ENCODE data around the gene KCNJ10.
A peak's percentile ranks its signal among the peaks of the same experiment; 100 is the strongest.

KCNJ10 gene

DNA sequence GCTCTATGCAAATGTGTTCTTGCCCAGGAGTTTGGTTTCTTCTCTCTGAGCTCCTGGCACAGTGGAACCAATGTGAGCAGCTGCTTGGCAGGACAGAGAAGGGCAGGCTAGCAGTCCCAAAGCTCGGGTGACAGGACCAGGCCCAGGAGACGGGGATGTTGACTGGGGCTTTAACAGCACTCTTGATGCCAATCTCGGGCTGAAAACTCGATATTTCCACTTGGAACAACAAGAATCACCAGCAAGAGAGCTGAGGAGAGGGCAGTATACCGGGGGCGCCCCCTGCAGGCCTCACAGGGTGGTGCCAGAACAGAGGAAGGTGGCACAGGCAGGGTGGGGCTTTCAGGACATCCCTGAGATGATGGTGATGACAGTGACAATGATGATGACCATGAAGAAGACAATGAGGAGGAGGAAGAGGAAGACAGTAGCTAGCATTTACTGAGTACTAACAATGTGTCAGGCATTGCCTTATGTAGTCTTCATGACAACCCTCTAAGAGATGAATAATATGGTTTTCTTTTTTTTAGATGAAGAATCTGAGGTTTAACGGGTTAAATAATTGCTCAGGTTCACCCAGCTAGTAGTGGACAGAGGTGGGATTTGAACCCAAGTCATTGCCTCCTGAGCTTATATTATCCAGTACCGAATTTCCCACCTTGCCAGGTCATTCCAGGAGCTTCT, 8.7 kb upstream of the KCNJ10 start:
- Histone ChIP-seq H3K9ac (ENCODE audit: low read length) (no peak overlapping the region), H3K27me3 (ENCODE audit: control insufficient read depth, insufficient read depth, low read length) (peaks cover 61% of the 10 kb centered on the region), H3K4me1 (ENCODE audit: control insufficient read depth, insufficient read depth, low read length) (peaks cover 2% of the 10 kb centered on the region), H3K36me3 (ENCODE audit: control insufficient read depth, insufficient read depth, low read length) (no peaks in the 10 kb centered on the region), H3K4me3 (ENCODE audit: low read length) (no peak overlapping the region), H3K9me3 (ENCODE audit: control insufficient read depth, low read length) (no peaks in the 10 kb centered on the region)

DNA sequence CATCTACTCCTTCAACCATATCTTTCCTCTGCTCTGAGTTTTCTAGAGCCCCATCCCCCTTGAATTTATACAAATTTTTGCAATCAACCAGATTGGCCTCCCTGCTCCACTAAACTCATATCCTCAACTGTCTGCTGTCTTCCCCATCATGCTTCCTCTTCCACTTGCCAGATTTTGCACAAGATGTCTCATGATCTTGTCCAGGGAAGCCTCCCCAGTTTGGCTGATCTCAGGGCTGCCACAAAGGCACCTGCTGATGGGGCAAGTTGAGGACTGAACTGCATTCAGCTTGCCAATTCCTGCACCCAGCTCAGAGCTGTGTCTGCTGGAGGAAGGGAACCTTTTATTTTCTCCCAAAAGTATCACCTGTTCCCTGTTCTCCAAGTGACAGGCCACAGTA, 7.5 kb upstream of the KCNJ10 start:
- no peak overlapping the region for H3K9ac ChIP-seq (ENCODE audit: low read length)
- H3K9me3 ChIP-seq (ENCODE audit: control insufficient read depth, low read length), result no peaks in the 10 kb centered on the region
- H3K36me3 ChIP-seq (ENCODE audit: control insufficient read depth, insufficient read depth, low read length), result no peaks in the 10 kb centered on the region
- H3K27me3 ChIP-seq (ENCODE audit: control insufficient read depth, insufficient read depth, low read length), result peaks cover 49% of the 10 kb centered on the region
- no peak overlapping the region for H3K4me3 ChIP-seq (ENCODE audit: low read length)
- H3K4me1 ChIP-seq (ENCODE audit: control insufficient read depth, insufficient read depth, low read length), result no peaks in the 10 kb centered on the region

DNA sequence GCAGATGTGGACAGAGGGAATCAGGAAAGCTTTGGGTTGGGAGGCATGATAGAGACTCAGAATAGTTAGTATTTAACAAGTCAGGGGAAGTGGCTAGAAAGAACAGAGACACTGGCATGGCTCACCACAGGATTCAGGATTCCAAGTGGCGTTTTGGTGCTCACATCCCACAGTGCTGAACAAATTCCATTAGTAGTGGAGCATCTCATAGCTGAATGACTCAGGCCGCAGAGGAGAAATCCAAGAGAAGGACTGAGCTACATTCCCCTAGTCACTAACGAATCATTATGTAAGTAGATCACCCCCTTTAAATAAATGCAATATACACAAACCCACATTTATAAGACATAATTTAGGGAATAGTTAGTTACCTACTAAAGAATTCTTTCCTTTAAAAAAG, 6.3 kb upstream of the KCNJ10 start:
- Histone ChIP-seq H3K9me3 (ENCODE audit: control insufficient read depth, low read length) (no peaks in the 10 kb centered on the region), H3K4me1 (ENCODE audit: control insufficient read depth, insufficient read depth, low read length) (no peaks in the 10 kb centered on the region), H3K9ac (ENCODE audit: low read length) (no peak overlapping the region), H3K27me3 (ENCODE audit: control insufficient read depth, insufficient read depth, low read length) (peaks cover 43% of the 10 kb centered on the region), H3K36me3 (ENCODE audit: control insufficient read depth, insufficient read depth, low read length) (no peaks in the 10 kb centered on the region), H3K4me3 (ENCODE audit: low read length) (no peak overlapping the region)

DNA sequence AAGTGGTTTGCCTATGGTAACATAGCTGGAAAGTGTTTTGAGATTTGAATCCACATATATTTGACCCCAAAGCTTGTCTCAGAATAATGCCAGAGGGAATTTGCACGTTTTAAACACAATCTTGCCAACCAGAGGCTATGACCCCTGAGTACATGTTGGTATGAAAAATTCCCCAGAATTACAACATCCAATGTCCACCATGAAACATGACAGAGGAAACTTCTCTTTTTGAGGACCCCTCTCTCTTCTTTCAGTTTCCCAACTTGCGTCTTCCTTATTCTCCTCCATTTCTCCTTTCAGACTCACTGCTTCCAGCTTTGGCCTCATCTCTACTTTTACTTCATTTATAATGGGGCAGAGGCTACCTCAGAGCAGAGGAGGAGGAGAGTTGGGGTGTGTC, 5.9 kb upstream of the KCNJ10 start:
- no peaks in the 10 kb centered on the region for H3K36me3 ChIP-seq (ENCODE audit: control insufficient read depth, insufficient read depth, low read length)
- no peaks in the 10 kb centered on the region for H3K9me3 ChIP-seq (ENCODE audit: control insufficient read depth, low read length)
- no peak overlapping the region for H3K9ac ChIP-seq (ENCODE audit: low read length)
- no peak overlapping the region for H3K4me3 ChIP-seq (ENCODE audit: low read length)
- peaks cover 43% of the 10 kb centered on the region for H3K27me3 ChIP-seq (ENCODE audit: control insufficient read depth, insufficient read depth, low read length)
- peaks cover 2% of the 10 kb centered on the region for H3K4me1 ChIP-seq (ENCODE audit: control insufficient read depth, insufficient read depth, low read length)

DNA sequence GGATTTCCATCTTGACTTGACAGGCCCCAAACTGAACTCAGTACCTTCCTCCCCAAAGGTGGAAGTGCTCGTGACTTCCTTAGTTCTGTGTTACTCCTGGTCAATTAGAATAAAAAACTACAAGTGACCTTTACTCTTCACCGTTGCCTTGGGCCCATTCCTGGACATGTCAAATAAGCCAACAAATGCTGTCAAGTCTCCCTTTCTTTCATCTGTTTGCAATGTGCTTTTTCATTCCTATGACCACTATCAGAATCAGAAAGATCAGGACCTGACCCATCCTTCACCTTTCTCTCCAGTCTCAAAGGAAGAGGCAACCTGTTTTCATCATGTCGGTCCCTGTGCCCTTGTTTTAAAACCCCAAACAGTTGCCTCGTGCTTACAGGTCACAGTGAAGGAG, 4.9 kb upstream of the KCNJ10 start:
- Histone ChIP-seq H3K9ac (ENCODE audit: low read length) (no peak overlapping the region), H3K4me1 (ENCODE audit: control insufficient read depth, insufficient read depth, low read length) (peaks cover 6% of the 10 kb centered on the region), H3K36me3 (ENCODE audit: control insufficient read depth, insufficient read depth, low read length) (no peaks in the 10 kb centered on the region), H3K4me3 (ENCODE audit: low read length) (no peak overlapping the region), H3K9me3 (ENCODE audit: control insufficient read depth, low read length) (no peaks in the 10 kb centered on the region), H3K27me3 (ENCODE audit: control insufficient read depth, insufficient read depth, low read length) (peaks cover 42% of the 10 kb centered on the region)

DNA sequence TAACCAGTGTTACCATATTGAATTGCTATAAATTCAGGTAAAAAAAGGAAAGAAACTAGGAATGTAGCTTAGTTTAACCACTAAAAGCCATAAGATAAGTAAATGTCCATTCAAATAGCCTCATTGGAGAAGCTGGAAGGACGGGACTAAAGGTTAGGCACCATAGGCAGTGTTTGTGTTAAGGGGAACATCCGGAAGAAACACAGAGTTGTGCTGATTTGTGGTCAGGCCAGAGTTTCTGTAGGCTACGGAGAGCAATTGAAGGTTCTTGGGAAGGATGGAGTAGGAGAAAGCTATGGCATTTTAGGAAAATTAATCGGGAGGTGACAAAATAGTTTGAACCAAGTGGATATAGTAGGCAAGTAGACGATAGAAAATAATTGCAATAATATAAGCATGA, 1.3 kb upstream of the KCNJ10 start:
- Histone ChIP-seq H3K9me3 (ENCODE audit: control insufficient read depth, low read length) (no peaks in the 10 kb centered on the region), H3K27me3 (ENCODE audit: control insufficient read depth, insufficient read depth, low read length) (peaks cover 41% of the 10 kb centered on the region), H3K4me3 (ENCODE audit: low read length) (no peak overlapping the region), H3K4me1 (ENCODE audit: control insufficient read depth, insufficient read depth, low read length) (peaks cover 6% of the 10 kb centered on the region), H3K36me3 (ENCODE audit: control insufficient read depth, insufficient read depth, low read length) (no peaks in the 10 kb centered on the region), H3K9ac (ENCODE audit: low read length) (no peak overlapping the region)

DNA sequence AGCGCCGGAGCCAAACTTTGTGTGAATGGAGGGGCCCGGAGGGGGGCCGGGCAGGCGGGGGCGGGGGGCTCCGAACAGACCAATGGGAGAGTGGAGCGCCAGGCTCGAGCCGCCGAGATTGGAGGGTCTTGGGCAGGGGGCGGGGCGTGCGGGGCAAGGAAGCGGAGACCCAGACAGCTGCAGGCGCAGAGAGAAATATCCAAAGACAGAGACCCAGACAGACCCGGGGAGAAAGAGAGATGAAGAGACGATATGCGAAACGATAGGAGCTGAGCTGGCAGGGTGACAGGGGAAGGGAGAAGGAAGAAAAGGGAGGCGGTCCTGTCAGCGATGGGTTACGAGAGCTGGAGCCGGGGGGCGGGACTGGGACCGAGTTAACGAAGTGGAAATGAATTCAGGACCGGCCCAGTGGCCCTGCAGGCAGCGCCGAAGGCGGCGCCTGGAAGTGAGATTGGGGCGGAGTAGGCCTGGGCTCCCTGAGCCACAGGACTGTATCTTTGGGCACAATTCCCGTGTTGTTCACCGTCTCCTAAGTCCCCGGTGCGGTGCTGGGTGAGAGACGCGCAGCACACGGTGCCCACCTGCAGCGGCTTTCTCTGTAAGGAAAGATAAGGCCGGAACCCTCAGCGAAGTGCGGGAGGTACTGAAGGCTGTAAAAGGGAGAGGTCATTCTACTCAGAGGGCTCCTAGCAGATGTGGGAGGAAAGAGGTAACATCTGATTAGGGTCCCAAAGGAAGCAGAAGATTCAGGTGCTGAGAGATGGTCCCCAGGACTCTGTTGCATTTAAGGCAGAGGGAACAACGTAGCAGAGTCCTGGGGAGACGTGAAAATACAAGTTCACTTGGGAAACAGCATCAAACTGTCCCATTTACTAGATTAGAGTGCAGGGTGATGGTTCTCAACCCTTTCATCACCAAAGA, 543 bp upstream of the KCNJ10 start:
- H3K9ac ChIP-seq (ENCODE audit: low read length), result peak overlapping the region; percentile 34

DNA sequence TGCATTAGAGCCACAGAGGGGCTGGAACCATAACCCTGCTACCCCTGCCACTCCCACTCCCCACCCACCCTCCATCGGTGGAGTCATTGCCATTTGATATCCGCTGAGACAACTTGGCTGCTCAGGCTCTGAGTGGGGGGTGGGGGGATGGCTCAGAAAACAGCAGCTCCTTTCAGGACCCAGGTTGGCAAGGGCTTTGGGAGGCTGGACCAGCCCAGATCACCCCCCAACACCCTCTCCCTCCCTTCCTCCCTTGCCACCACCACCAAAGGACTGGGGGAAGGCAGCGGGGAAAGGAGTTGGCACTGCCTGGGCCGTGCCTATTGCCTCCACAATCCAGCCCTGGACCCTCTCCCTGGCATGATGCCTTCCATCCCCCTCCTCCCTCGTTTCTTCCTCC, 1.7 kb downstream of the KCNJ10 start:
- Histone ChIP-seq H3K36me3 (ENCODE audit: control insufficient read depth, insufficient read depth, low read length) (no peaks in the 10 kb centered on the region), H3K9ac (ENCODE audit: low read length) (no peak overlapping the region), H3K4me1 (ENCODE audit: control insufficient read depth, insufficient read depth, low read length) (peaks cover 6% of the 10 kb centered on the region), H3K9me3 (ENCODE audit: control insufficient read depth, low read length) (no peaks in the 10 kb centered on the region), H3K4me3 (ENCODE audit: low read length) (no peak overlapping the region), H3K27me3 (ENCODE audit: control insufficient read depth, insufficient read depth, low read length) (peaks cover 38% of the 10 kb centered on the region)

More for the DNA sequence above, 543 bp upstream of the KCNJ10 start:
- Histone ChIP-seq H3K9me3 (ENCODE audit: control insufficient read depth, low read length) (no peaks in the 10 kb centered on the region), H3K4me1 (ENCODE audit: control insufficient read depth, insufficient read depth, low read length) (peaks cover 6% of the 10 kb centered on the region), H3K36me3 (ENCODE audit: control insufficient read depth, insufficient read depth, low read length) (no peaks in the 10 kb centered on the region), H3K27me3 (ENCODE audit: control insufficient read depth, insufficient read depth, low read length) (peaks cover 38% of the 10 kb centered on the region), H3K4me3 (ENCODE audit: low read length) (peak overlapping the region; percentile 19)

DNA sequence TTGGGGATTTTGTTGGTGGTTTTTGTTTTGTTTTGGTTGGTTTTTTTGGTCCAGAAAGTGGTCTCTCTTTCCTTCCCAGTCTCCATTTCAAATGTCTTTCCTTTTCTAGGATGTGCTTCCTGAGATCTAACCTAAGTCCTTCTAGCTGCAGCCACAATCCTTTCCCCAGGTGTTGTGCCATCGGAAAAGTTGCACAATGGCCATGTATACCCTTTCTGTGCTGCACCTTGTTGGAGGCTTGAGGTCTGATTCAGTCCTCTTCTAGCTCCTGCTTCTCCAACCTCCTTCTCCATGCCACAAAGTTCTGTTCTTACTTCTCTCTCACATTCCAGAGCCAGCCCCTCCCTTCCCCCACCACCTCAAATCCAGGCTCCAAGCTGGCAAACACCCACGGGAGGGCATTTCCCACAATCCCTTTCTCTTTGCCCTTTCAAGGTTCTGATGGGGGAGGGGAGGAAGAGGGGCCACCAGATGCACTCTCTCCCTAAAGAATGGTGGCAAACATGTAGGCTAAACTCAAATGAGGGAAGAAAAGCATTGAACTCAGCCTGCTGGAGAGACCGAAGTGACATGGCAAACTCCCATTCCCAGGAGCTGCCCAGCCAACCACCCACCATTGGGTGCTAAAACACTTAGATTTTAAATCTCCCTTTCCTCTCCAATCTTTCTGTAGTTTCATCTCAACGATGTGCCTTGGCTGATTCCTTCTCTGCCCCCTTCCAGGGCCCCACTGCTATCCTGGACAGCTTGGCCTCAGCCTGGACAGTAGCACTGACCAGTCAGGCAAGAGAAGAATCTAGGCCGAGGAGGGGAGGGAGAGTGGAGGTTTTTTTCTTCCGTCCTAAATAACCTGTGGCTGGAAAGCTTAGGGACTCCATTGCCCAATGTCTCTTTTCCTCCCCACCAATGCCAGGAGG, 2.9 kb downstream of the KCNJ10 start:
- H3K4me3 ChIP-seq (ENCODE audit: low read length), result no peak overlapping the region
- peaks cover 50% of the 10 kb centered on the region for H3K27me3 ChIP-seq (ENCODE audit: control insufficient read depth, insufficient read depth, low read length)
- peaks cover 6% of the 10 kb centered on the region for H3K4me1 ChIP-seq (ENCODE audit: control insufficient read depth, insufficient read depth, low read length)
- no peak overlapping the region for H3K9ac ChIP-seq (ENCODE audit: low read length)
- no peaks in the 10 kb centered on the region for H3K9me3 ChIP-seq (ENCODE audit: control insufficient read depth, low read length)
- H3K36me3 ChIP-seq (ENCODE audit: control insufficient read depth, insufficient read depth, low read length), result no peaks in the 10 kb centered on the region

DNA sequence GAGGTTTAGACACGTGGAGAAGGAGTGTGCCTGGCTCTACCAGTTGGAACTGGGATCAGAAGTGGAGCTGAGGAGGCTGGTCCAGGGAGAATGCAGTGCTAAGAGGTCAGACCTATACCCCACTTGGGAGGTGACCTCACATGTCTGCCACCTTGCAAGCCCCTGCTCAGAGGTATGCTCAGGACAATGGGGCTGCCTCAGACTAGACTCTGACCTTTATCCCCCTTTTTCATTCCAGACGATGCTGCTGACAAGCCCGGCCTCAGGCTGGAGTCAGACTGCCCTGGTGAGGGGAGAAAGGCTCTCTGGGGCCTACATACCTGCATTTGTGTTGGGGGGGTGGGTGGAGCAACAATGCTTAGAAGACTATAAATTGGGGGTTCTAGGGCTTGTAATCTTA, 5.2 kb downstream of the KCNJ10 start:
- no peak overlapping the region for H3K9ac ChIP-seq (ENCODE audit: low read length)
- H3K9me3 ChIP-seq (ENCODE audit: control insufficient read depth, low read length), result no peaks in the 10 kb centered on the region
- no peaks in the 10 kb centered on the region for H3K4me1 ChIP-seq (ENCODE audit: control insufficient read depth, insufficient read depth, low read length)
- H3K36me3 ChIP-seq (ENCODE audit: control insufficient read depth, insufficient read depth, low read length), result no peaks in the 10 kb centered on the region
- no peak overlapping the region for H3K4me3 ChIP-seq (ENCODE audit: low read length)
- peaks cover 36% of the 10 kb centered on the region for H3K27me3 ChIP-seq (ENCODE audit: control insufficient read depth, insufficient read depth, low read length)

DNA sequence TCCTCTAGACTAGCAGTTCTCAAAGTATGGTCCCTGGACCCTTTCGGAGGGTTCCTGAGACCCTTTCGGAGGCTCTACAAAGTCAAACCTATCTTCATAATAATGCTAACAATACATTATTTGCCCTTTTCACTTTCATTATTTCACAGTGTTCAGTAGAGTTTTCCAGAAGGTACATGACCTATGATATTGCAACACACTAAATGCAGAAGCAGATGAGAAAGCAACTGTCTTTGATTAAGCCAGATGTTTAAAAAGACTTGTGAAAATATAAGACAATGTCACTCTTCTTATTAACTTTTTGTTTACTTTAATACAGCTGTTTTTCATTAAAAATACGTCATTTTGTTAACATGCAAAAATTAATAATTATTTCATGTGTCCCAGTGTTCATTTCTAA, 5.8 kb downstream of the KCNJ10 start:
- no peak overlapping the region for H3K4me3 ChIP-seq (ENCODE audit: low read length)
- H3K9me3 ChIP-seq (ENCODE audit: control insufficient read depth, low read length), result no peaks in the 10 kb centered on the region
- peaks cover 30% of the 10 kb centered on the region for H3K27me3 ChIP-seq (ENCODE audit: control insufficient read depth, insufficient read depth, low read length)
- H3K9ac ChIP-seq (ENCODE audit: low read length), result no peak overlapping the region
- no peaks in the 10 kb centered on the region for H3K4me1 ChIP-seq (ENCODE audit: control insufficient read depth, insufficient read depth, low read length)
- H3K36me3 ChIP-seq (ENCODE audit: control insufficient read depth, insufficient read depth, low read length), result no peaks in the 10 kb centered on the region
